ENCODE measurements around the gene AQP1. TPM values are rescaled to one million over a fixed set of nuclear protein-coding genes. Genes with fewer than 3 reads are reported as not detected.

The AQP1 gene
- polyA plus RNA-seq, 1 donor from 2014 or later = 3.2 TPM

GRCh38 chr7:30965883-30966282, 54.2 kb downstream of the AQP1 start:
- Histone ChIP-seq H2AFZ (ENCODE audit: low read depth, low read length) (no peak overlapping the region), H3K4me2 (ENCODE audit: low read length) (no peak overlapping the region), H3K27me3 (ENCODE audit: insufficient read depth, low read depth, low read length) (no peaks in the 10 kb centered on the region), H3K27ac (ENCODE audit: low read length) (no peak overlapping the region), H3K9ac (ENCODE audit: low read length) (no peak overlapping the region), H3K4me3 (ENCODE audit: low read length) (no peak overlapping the region), H4K20me1 (ENCODE audit: insufficient read depth) (no peaks in the 10 kb centered on the region), H3K79me2 (replicated peaks; ENCODE audit: insufficient read depth, low read length) (no peaks in the 10 kb centered on the region), H3K9me2 (ENCODE audit: insufficient read depth, low read length) (no peaks in the 10 kb centered on the region), H3K36me3 (ENCODE audit: insufficient read depth, low read length) (no peaks in the 10 kb centered on the region), H3K9me3 (ENCODE audit: low read length) (no peaks in the 10 kb centered on the region), H3F3A (ENCODE audit: insufficient read depth, low read length, poor library complexity, severe bottlenecking) (no peaks in the 10 kb centered on the region)
- no peak for TF ChIP-seq SMC3 (conservative IDR thresholded peaks at IDR 0.05; ENCODE audit: poor library complexity)

GRCh38 chr7:30968294-30968693, 56.6 kb downstream of the AQP1 start:
- no peak overlapping the region for H3K4me3 ChIP-seq (ENCODE audit: low read length)
- H3K36me3 ChIP-seq (ENCODE audit: insufficient read depth, low read length) = no peaks in the 10 kb centered on the region
- no peak overlapping the region for H2AFZ ChIP-seq (ENCODE audit: low read depth, low read length)
- H3F3A ChIP-seq (ENCODE audit: insufficient read depth, low read length, poor library complexity, severe bottlenecking) = no peaks in the 10 kb centered on the region
- no peak overlapping the region for H3K9ac ChIP-seq (ENCODE audit: low read length)
- no peaks in the 10 kb centered on the region for H3K27me3 ChIP-seq (ENCODE audit: insufficient read depth, low read depth, low read length)
- no peaks in the 10 kb centered on the region for H3K79me2 ChIP-seq (replicated peaks; ENCODE audit: insufficient read depth, low read length)
- no peaks in the 10 kb centered on the region for H4K20me1 ChIP-seq (ENCODE audit: insufficient read depth)
- H3K27ac ChIP-seq (ENCODE audit: low read length) = no peak overlapping the region
- no peaks in the 10 kb centered on the region for H3K9me3 ChIP-seq (ENCODE audit: low read length)
- H3K9me2 ChIP-seq (ENCODE audit: insufficient read depth, low read length) = no peaks in the 10 kb centered on the region
- TF ChIP-seq REST (IDR thresholded peaks at IDR 0.05; ENCODE audit: borderline replicate concordance) (no peak), MXI1 (conservative IDR thresholded peaks at IDR 0.05; ENCODE audit: poor library complexity, severe bottlenecking) (no peak), SMC3 (conservative IDR thresholded peaks at IDR 0.05; ENCODE audit: poor library complexity) (no peak), RAD21 (conservative IDR thresholded peaks at IDR 0.05) (no peak), EZH2 (IDR thresholded peaks at IDR 0.05; ENCODE audit: borderline replicate concordance, insufficient read depth, low read length, poor library complexity, severe bottlenecking) (no peak), CTCF (IDR thresholded peaks at IDR 0.05; ENCODE audit: poor library complexity, severe bottlenecking) (no peak)
- H3K4me2 ChIP-seq (ENCODE audit: low read length) = no peak overlapping the region

GRCh38 chr7:30968747-30969603, 57.3 kb downstream of the AQP1 start:
- H3F3A ChIP-seq (ENCODE audit: insufficient read depth, low read length, poor library complexity, severe bottlenecking) = no peaks in the 10 kb centered on the region
- no peak overlapping the region for H3K4me2 ChIP-seq (ENCODE audit: low read length)
- no peak overlapping the region for H3K27ac ChIP-seq (ENCODE audit: low read length)
- H3K9me2 ChIP-seq (ENCODE audit: insufficient read depth, low read length) = no peaks in the 10 kb centered on the region
- H3K9me3 ChIP-seq (ENCODE audit: low read length) = no peaks in the 10 kb centered on the region
- no peaks in the 10 kb centered on the region for H3K27me3 ChIP-seq (ENCODE audit: insufficient read depth, low read depth, low read length)
- no peaks in the 10 kb centered on the region for H3K36me3 ChIP-seq (ENCODE audit: insufficient read depth, low read length)
- H3K79me2 ChIP-seq (replicated peaks; ENCODE audit: insufficient read depth, low read length) = no peaks in the 10 kb centered on the region
- H3K4me3 ChIP-seq (ENCODE audit: low read length) = no peak overlapping the region
- H2AFZ ChIP-seq (ENCODE audit: low read depth, low read length) = no peak overlapping the region
- H4K20me1 ChIP-seq (ENCODE audit: insufficient read depth) = no peaks in the 10 kb centered on the region
- TF ChIP-seq CTCF (IDR thresholded peaks at IDR 0.05; ENCODE audit: poor library complexity, severe bottlenecking) (no peak), EZH2 (IDR thresholded peaks at IDR 0.05; ENCODE audit: borderline replicate concordance, insufficient read depth, low read length, poor library complexity, severe bottlenecking) (no peak), POLR2AphosphoS5 (IDR thresholded peaks at IDR 0.05) (no peak), REST (IDR thresholded peaks at IDR 0.05; ENCODE audit: borderline replicate concordance) (no peak), EP300 (conservative IDR thresholded peaks at IDR 0.05; ENCODE audit: poor library complexity, severe bottlenecking) (no peak), RAD21 (conservative IDR thresholded peaks at IDR 0.05) (no peak), SMC3 (conservative IDR thresholded peaks at IDR 0.05; ENCODE audit: poor library complexity) (no peak), TAF1 (IDR thresholded peaks at IDR 0.05; ENCODE audit: low read depth) (no peak), MXI1 (conservative IDR thresholded peaks at IDR 0.05; ENCODE audit: poor library complexity, severe bottlenecking) (no peak)
- H3K9ac ChIP-seq (ENCODE audit: low read length) = no peak overlapping the region
